Measurements from ENCODE around the gene MGST2. TPM values are rescaled to one million over a fixed set of nuclear protein-coding genes. Genes with fewer than 3 reads are reported as not detected.
"Not testable (repeated sequence)": the region's sequence is repeated elsewhere in the genome, so short reads cannot be mapped to it uniquely, and the experiment has no call there.

MGST2 gene
- total RNA-seq, 1 donor from 2014 or later: 0.71 TPM

DNA sequence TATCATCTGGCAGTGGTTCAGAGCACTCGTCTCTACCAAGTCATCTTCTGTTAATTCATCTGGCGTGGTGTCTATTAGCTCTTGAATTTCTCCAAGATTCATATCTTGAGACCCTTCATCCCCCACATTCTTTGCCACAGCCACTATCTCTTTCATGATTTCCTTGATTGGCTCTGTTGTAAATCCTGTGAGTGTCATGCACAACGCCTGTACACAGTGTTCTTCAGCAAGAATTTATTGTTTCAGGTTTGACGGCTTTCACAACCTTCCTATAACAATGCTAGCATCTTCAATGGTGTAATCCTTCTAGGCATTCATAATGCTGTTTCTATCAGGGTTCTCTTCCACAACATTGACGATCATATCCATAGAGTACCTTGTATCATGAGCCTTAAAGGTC, 30.9 kb downstream of the MGST2 start:
- intact Hi-C loops (cut with micrococcal nuclease): no loop called here
- CTCF ChIA-PET: no interaction called here
- Mint-ChIP-seq H3K4me1 (peaks cover 4% of the 10 kb centered on the region), H3K36me3 (ENCODE audit: low read depth) (no peaks in the 10 kb centered on the region), H3K9me3 (peaks cover 2% of the 10 kb centered on the region), H3K4me3 (no peak overlapping the region), H3K27me3 (no peaks in the 10 kb centered on the region), H3K27ac (no peak overlapping the region)
- POLR2A ChIA-PET: no interaction called here
- DNase-seq (no peak), ATAC-seq (ENCODE audit: low read depth) (no peak)
- TF ChIP-seq, protein P1, sequence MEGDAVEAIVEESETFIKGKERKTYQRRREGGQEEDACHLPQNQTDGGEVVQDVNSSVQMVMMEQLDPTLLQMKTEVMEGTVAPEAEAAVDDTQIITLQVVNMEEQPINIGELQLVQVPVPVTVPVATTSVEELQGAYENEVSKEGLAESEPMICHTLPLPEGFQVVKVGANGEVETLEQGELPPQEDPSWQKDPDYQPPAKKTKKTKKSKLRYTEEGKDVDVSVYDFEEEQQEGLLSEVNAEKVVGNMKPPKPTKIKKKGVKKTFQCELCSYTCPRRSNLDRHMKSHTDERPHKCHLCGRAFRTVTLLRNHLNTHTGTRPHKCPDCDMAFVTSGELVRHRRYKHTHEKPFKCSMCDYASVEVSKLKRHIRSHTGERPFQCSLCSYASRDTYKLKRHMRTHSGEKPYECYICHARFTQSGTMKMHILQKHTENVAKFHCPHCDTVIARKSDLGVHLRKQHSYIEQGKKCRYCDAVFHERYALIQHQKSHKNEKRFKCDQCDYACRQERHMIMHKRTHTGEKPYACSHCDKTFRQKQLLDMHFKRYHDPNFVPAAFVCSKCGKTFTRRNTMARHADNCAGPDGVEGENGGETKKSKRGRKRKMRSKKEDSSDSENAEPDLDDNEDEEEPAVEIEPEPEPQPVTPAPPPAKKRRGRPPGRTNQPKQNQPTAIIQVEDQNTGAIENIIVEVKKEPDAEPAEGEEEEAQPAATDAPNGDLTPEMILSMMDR (IDR thresholded peaks at IDR 0.05): no peak

DNA sequence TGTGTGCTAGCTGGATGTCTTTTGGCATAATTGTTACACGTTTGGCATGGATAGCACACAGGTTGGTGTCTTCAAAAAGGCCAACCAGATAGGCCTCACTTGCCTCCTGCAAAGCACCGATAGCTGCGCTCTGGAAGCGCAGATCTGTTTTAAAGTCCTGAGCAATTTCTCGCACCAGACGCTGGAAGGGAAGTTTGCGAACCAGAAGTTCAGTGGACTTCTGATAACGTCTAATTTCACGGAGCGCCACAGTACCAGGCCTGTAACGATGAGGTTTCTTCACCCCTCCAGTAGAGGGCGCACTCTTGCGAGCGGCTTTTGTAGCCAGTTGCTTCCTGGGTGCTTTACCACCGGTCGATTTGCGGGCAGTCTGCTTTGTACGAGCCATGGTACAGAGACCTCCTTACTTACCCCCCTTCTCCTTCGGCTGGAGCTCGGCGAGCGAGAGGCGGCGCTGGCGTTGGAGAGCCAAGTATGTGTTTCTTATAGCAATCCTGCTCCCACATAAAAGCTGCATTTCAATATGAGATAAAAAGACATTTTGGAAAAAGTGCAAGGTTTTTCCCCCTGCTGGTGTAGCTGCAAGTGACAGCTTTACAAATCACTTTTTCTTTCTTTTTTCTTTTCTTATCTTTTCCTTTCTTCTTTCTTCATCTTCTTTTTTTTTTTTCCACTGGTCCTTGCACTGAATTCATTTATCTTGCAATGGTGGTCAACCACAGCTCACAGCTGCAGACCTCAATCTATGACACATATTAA, 32.7 kb downstream of the MGST2 start:
- H3K27me3 Mint-ChIP-seq, POLR2A ChIA-PET: not testable (repeated sequence)

DNA sequence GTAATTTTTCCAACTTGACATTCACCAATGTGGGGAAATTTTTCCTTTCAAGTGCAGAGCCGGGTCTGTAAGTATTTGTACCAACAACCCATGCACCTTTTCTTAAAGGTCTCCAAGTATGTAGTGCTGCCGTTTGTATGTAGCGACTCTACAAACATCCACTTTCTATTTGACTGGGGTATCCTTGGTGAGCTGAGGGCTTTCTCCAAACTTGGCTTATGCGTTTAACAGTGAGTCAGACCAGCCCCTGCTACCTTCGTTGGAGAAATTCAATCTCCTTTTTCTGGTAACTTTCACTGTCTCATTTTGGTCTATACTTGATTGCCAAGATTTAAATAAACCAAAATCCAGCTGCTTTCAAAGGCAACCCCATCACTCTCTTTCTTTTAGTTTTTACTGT, 34.9 kb downstream of the MGST2 start:
- H3K4me1 Mint-ChIP-seq: no peaks in the 10 kb centered on the region
- CTCF ChIA-PET: no interaction called here
- no peak for DNase-seq
- no peak overlapping the region for H3K27ac Mint-ChIP-seq
- TF ChIP-seq, protein P1 (IDR thresholded peaks at IDR 0.05): no peak
- intact Hi-C loops (cut with micrococcal nuclease): no loop called here
- H3K36me3 Mint-ChIP-seq (ENCODE audit: low read depth): no peaks in the 10 kb centered on the region
- no peak overlapping the region for H3K4me3 Mint-ChIP-seq
- H3K9me3 Mint-ChIP-seq: peaks cover 2% of the 10 kb centered on the region
- POLR2A ChIA-PET: no interaction called here
- no peaks in the 10 kb centered on the region for H3K27me3 Mint-ChIP-seq
- no peak for ATAC-seq (ENCODE audit: low read depth)

More for the DNA sequence above, 32.7 kb downstream of the MGST2 start:
- intact Hi-C loops (cut with micrococcal nuclease); ATAC-seq (ENCODE audit: low read depth); H3K4me3 Mint-ChIP-seq; DNase-seq; H3K9me3 Mint-ChIP-seq; H3K4me1 Mint-ChIP-seq; H3K27ac Mint-ChIP-seq; H3K36me3 Mint-ChIP-seq (ENCODE audit: low read depth): not testable (repeated sequence)
- CTCF ChIA-PET: interaction anchor here (0.6 kb wide), 1 partner anchor 658 kb away, joined by 3 read pairs; no protein-coding TSS in a partner anchor

DNA sequence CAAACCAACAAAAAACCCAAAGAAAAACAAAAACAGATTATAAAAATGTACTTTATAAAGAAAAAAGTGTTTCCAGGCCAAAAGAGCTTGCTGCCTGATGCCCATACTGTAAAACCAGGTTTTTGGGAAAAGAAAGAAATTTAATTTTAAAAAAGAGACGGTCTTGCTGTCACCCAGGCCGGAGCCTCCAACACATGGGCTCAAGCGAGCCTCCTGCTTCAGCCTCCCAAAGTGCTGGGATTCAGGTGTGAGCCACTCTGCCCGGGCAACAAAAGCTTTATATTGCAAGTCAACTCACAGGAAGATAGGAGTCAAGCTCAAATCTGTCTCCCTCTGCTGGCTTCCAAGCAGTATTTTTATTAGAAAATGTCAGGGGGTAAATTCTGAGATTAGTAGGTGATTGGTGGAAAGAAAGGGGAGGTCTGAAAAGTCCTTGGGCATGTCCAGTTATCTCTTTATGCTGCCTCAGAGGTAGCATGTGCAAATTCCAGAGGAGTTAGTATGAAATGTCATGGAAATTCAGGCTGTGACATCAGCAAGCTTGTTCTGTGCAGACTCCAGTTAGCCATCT, 39.4 kb downstream of the MGST2 start:
- H3K4me3 Mint-ChIP-seq: no peak overlapping the region

DNA sequence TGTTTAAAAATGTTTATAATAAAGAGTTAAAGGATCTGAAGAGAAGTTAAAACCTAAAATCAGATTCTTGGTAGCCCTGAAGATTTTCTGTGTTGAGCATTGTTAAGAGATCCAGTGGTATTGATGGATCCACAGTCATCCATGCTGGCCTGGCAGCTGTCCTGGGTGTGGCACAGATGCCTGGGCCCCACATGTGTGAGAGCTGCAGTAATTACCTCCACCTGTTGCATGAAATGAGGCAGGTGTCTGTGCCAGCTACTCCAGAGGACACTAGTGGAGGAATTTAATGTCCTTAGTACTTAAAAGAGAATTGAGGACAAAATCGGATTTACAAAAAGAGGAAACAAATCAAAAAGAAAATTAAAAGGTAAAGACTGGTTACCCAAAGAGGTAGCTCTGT, 44.0 kb downstream of the MGST2 start:
- intact Hi-C loops (cut with micrococcal nuclease): no loop called here
- H3K4me3 Mint-ChIP-seq: no peak overlapping the region
- no peaks in the 10 kb centered on the region for H3K4me1 Mint-ChIP-seq
- ChIA-PET CTCF (interaction anchor here (1.5 kb wide), 1 partner anchor 56 kb away, joined by 3 read pairs; no protein-coding TSS in a partner anchor), POLR2A (no interaction called here)
- no peaks in the 10 kb centered on the region for H3K27me3 Mint-ChIP-seq
- H3K9me3 Mint-ChIP-seq: no peaks in the 10 kb centered on the region
- no peak overlapping the region for H3K27ac Mint-ChIP-seq
- TF ChIP-seq, protein P1 (IDR thresholded peaks at IDR 0.05): no peak
- no peaks in the 10 kb centered on the region for H3K36me3 Mint-ChIP-seq (ENCODE audit: low read depth)
- no peak for DNase-seq
- no peak for ATAC-seq (ENCODE audit: low read depth)

More for the DNA sequence above, 39.4 kb downstream of the MGST2 start:
- H3K27ac Mint-ChIP-seq: no peak overlapping the region
- no peaks in the 10 kb centered on the region for H3K4me1 Mint-ChIP-seq
- CTCF ChIA-PET: no interaction called here
- DNase-seq (no peak), ATAC-seq (ENCODE audit: low read depth) (no peak)
- POLR2A ChIA-PET: interaction anchor here (0.6 kb wide), 1 partner anchor 34 kb away, joined by 3 read pairs; no protein-coding TSS in a partner anchor
- no peaks in the 10 kb centered on the region for H3K36me3 Mint-ChIP-seq (ENCODE audit: low read depth)
- TF ChIP-seq, protein P1 (IDR thresholded peaks at IDR 0.05): no peak
- intact Hi-C loops (cut with micrococcal nuclease): no loop called here
- no peaks in the 10 kb centered on the region for H3K9me3 Mint-ChIP-seq
- H3K27me3 Mint-ChIP-seq: no peaks in the 10 kb centered on the region
